Skeletal muscle tissue (tissue), 4 donors: ENCODE results near the gene KCNJ4. TPM values are rescaled to one million over a fixed set of nuclear protein-coding genes. Genes with fewer than 3 reads are reported as not detected.
"Not testable (repeated sequence)": the region's sequence is repeated elsewhere in the genome, so short reads cannot be mapped to it uniquely, and the experiment has no call there.

Source experiments
- H3K27ac ChIP-seq: one replicate; pipeline ENCODE4 v1.7.0; 2013; ENCODE audit warnings: mild to moderate bottlenecking, low read depth, low read length, inconsistent platforms
- H3K27me3 ChIP-seq, 3 donors: one replicate each; pipeline ENCODE4 v1.7.0; 2013; ENCODE audit warnings: low read length in 3 of 3; ENCODE audit not compliant: control insufficient read depth in 3 of 3, insufficient read depth in 3 of 3
- H3K36me3 ChIP-seq, 3 donors: one replicate each; pipeline ENCODE4 v1.7.0; 2013; ENCODE audit warnings: low read length in 3 of 3; ENCODE audit not compliant: control insufficient read depth in 3 of 3, insufficient read depth in 3 of 3
- H3K4me1 ChIP-seq, 3 donors: one replicate each; pipeline ENCODE4 v1.7.0; 2013; ENCODE audit warnings: low read length in 3 of 3, mild to moderate bottlenecking in 3 of 3; ENCODE audit not compliant: control insufficient read depth in 3 of 3, insufficient read depth in 3 of 3
- H3K4me3 ChIP-seq, 3 donors: one replicate each; pipeline ENCODE4 v1.7.0; 2013; ENCODE audit warnings: low read length in 3 of 3
- H3K9ac ChIP-seq, 3 donors: one replicate each; pipeline ENCODE4 v1.7.0; 2013; ENCODE audit warnings: low read length in 3 of 3, mild to moderate bottlenecking in 3 of 3, moderate library complexity in 2 of 3, low read depth in 1 of 3
- H3K9me3 ChIP-seq, 3 donors: one replicate each; pipeline ENCODE4 v1.7.0; 2013; ENCODE audit warnings: low read length in 3 of 3; ENCODE audit not compliant: control insufficient read depth in 3 of 3
- total RNA-seq: library from RNA; depleted of rRNA; stranded (reverse); fragments of >200 nt; gene quantifications from one replicate; pipeline ENCODE4 v1.2.3, GENCODE V29; 2014
- donor health status: Osteomylitis.

The KCNJ4 gene
- total RNA-seq, 1 donor from 2014 or later: not detected

- Histone ChIP-seq H3K9ac (no peak overlapping the region), H3K27me3 (peaks cover 0 to 4% (median 2%) of the 10 kb centered on the region in 3 donors), H3K27ac (no peak overlapping the region), H3K4me3 (no peak overlapping the region), H3K4me1 (peaks cover 5 to 14% (median 11%) of the 10 kb centered on the region in 3 donors), H3K36me3 (no peaks in the 10 kb centered on the region), H3K9me3 (no peaks in the 10 kb centered on the region)
Observed at GRCh38 chr22:38415561-38416321, 39.3 kb downstream of the KCNJ4 start.

GRCh38 chr22:38415046-38415445, 40.0 kb downstream of the KCNJ4 start:
- Histone ChIP-seq H3K36me3 (no peaks in the 10 kb centered on the region), H3K27me3 (peaks cover 0 to 4% (median 2%) of the 10 kb centered on the region in 3 donors), H3K4me1 (peaks cover 5 to 14% (median 11%) of the 10 kb centered on the region in 3 donors), H3K9ac (no peak overlapping the region), H3K27ac (no peak overlapping the region), H3K9me3 (no peaks in the 10 kb centered on the region), H3K4me3 (no peak overlapping the region)

- Histone ChIP-seq H3K4me1 (peaks cover 5 to 14% (median 11%) of the 10 kb centered on the region in 3 donors), H3K27ac (no peak overlapping the region), H3K9ac (no peak overlapping the region), H3K4me3 (no peak overlapping the region), H3K9me3 (no peaks in the 10 kb centered on the region), H3K36me3 (no peaks in the 10 kb centered on the region), H3K27me3 (peaks cover 0 to 4% (median 2%) of the 10 kb centered on the region in 3 donors)
Observed at GRCh38 chr22:38414009-38414395, 41.0 kb downstream of the KCNJ4 start.

- Histone ChIP-seq H3K4me1 (peaks cover 5 to 14% (median 11%) of the 10 kb centered on the region in 3 donors), H3K9me3 (no peaks in the 10 kb centered on the region), H3K4me3 (peak overlapping the region; percentile 35 to 49 (median 48)), H3K27me3 (peaks cover 0 to 4% (median 2%) of the 10 kb centered on the region in 3 donors), H3K36me3 (no peaks in the 10 kb centered on the region), H3K27ac (no peak overlapping the region), H3K9ac (no peak overlapping the region)
Observed at GRCh38 chr22:38413085-38414008, 41.7 kb downstream of the KCNJ4 start.

- no peaks in the 10 kb centered on the region for H3K36me3 ChIP-seq
- peaks cover 5 to 14% (median 11%) of the 10 kb centered on the region in 3 donors for H3K4me1 ChIP-seq
- H3K9ac ChIP-seq: peak overlapping the region in 1 of 3 donors; percentile 16
- peaks cover 0 to 4% (median 2%) of the 10 kb centered on the region in 3 donors for H3K27me3 ChIP-seq
- no peaks in the 10 kb centered on the region for H3K9me3 ChIP-seq
- peak overlapping the region; percentile 35 to 49 (median 48) for H3K4me3 ChIP-seq
- no peak overlapping the region for H3K27ac ChIP-seq
Observed at GRCh38 chr22:38412435-38413084, 42.4 kb downstream of the KCNJ4 start.

GRCh38 chr22:38411016-38411415, 44.0 kb downstream of the KCNJ4 start:
- Histone ChIP-seq H3K4me1 (peaks cover 5 to 14% (median 11%) of the 10 kb centered on the region in 3 donors), H3K9ac (no peak overlapping the region), H3K27ac (no peak overlapping the region), H3K27me3 (peaks cover 0 to 4% (median 2%) of the 10 kb centered on the region in 3 donors), H3K9me3 (no peaks in the 10 kb centered on the region), H3K36me3 (no peaks in the 10 kb centered on the region), H3K4me3 (no peak overlapping the region)

GRCh38 chr22:38409916-38410315, 45.1 kb downstream of the KCNJ4 start:
- not testable (repeated sequence) for H3K27ac ChIP-seq, H3K9ac ChIP-seq, H3K4me3 ChIP-seq, H3K36me3 ChIP-seq, H3K27me3 ChIP-seq, H3K9me3 ChIP-seq
- H3K4me1 ChIP-seq: peaks cover 5 to 14% (median 9%) of the 10 kb centered on the region in 3 donors

GRCh38 chr22:38406617-38407016, 48.4 kb downstream of the KCNJ4 start:
- Histone ChIP-seq H3K27me3 (peaks cover 0 to 2% (median 0%) of the 10 kb centered on the region in 3 donors), H3K9me3 (no peaks in the 10 kb centered on the region), H3K9ac (no peak overlapping the region), H3K36me3 (no peaks in the 10 kb centered on the region), H3K4me1 (no peaks in the 10 kb centered on the region), H3K4me3 (no peak overlapping the region), H3K27ac (no peak overlapping the region)

- Histone ChIP-seq H3K9me3 (no peaks in the 10 kb centered on the region), H3K27ac (no peak overlapping the region), H3K4me3 (no peak overlapping the region), H3K9ac (no peak overlapping the region), H3K36me3 (no peaks in the 10 kb centered on the region), H3K4me1 (no peaks in the 10 kb centered on the region), H3K27me3 (peaks cover 0 to 2% (median 0%) of the 10 kb centered on the region in 3 donors)
Observed at GRCh38 chr22:38404419-38404818, 50.6 kb downstream of the KCNJ4 start.
